Choroid plexus epithelial cell (primary cell): ENCODE data around the gene EXTL1.
A peak's percentile ranks its signal among the peaks of the same experiment; 100 is the strongest.

Experiments used
- DNase-seq: peaks from one replicate; pipeline ENCODE4 v3.0.0-alpha.2; 2010; ENCODE audit warnings: low read depth
- H3K4me3 ChIP-seq: 2 replicates; pipeline ENCODE4 v1.5.1; 2011; ENCODE audit warnings: low read depth, mild to moderate bottlenecking, control low read depth, low read length, moderate library complexity
- TF ChIP-seq, protein P1 (sequence below): conservative IDR thresholded peaks from 2 replicates; pipeline ENCODE4 v1.5.1; 2011; ENCODE audit warnings: low read depth, mild to moderate bottlenecking, control low read depth, inconsistent platforms, low read length, moderate library complexity

EXTL1 gene

DNA sequence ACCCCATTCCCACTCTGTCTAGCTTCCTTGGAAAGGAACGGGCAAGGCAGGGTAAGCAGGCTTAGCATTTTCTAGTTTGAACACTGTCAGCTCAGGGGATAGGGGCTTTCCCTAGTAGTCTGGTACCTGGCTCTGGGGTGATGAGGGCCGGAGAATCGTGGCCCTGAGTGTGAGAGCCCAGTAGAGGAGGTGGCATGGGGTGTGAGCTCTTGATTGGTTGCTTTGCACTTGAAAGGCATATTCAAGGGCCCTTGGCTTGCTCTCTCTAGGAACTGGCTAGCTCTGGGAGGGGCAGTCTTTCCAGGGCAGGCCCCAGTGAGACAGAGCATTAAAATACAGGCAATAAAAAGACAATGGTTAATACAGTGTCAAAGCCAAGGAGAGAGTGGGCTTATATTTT, 10.8 kb upstream of the EXTL1 start:
- DNase-seq: no peak
- TF ChIP-seq, protein P1, sequence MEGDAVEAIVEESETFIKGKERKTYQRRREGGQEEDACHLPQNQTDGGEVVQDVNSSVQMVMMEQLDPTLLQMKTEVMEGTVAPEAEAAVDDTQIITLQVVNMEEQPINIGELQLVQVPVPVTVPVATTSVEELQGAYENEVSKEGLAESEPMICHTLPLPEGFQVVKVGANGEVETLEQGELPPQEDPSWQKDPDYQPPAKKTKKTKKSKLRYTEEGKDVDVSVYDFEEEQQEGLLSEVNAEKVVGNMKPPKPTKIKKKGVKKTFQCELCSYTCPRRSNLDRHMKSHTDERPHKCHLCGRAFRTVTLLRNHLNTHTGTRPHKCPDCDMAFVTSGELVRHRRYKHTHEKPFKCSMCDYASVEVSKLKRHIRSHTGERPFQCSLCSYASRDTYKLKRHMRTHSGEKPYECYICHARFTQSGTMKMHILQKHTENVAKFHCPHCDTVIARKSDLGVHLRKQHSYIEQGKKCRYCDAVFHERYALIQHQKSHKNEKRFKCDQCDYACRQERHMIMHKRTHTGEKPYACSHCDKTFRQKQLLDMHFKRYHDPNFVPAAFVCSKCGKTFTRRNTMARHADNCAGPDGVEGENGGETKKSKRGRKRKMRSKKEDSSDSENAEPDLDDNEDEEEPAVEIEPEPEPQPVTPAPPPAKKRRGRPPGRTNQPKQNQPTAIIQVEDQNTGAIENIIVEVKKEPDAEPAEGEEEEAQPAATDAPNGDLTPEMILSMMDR: no peak
- no peak overlapping the region for H3K4me3 ChIP-seq

DNA sequence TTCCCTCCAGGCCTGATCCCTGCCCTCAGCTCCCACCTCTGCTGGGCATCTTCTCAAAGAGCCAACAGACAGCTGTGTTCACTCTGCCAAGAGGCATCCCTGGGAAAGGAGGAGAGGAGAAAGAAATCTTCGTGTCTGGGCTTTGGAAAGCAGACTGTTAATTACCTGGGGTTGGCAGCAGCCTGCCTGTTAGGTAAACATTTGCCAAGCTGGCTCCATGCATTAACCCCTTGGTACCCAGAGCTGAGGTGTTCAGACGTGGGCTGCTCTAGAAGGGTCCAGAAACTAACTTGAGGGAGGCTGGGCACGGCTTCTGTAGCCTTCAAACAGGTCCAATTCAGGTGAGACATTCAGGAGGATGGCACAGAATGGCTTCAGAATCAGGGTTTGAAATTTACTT, 8.7 kb upstream of the EXTL1 start:
- DNase-seq: no peak
- H3K4me3 ChIP-seq: no peak overlapping the region
- TF ChIP-seq, protein P1: no peak

DNA sequence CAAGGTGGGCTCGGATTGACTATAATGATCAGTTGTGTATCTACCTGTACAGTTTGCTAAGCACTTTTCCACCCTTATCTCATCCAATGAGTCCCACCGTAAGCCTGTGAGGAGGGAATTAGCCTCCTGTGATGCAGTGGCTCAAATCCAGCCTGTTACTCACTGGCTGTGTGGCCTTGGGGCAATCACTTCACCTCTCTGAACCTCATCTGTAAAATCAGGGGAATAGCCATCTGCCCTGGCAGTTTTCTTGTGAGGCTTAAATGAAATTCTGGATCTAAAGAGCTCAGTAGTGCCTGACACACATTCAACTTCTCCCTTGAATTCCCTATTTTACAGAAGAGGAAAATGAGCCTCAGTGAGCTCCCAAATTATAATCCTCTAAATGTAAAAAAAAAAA, 7.4 kb upstream of the EXTL1 start:
- no peak for DNase-seq
- H3K4me3 ChIP-seq: no peak overlapping the region
- TF ChIP-seq, protein P1: no peak

DNA sequence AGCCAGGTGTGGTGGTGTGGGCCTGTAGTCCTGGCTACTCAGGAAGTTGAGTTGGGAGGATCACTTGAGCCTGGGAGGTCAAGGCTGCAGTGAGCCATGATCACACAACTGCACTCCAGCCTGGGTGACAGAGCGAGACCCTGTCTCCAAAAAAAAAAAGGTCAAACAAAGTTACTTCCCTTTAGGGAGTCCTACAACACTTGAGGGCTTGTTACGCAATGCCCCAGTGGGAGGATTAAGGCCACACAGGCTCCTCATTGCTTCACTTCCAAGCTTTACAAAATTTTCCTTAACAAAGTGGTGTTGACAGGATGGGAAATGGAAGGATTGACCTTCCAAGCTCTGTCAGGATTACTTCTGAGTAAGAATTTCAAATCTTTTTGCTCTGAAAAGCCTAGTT, 6.2 kb upstream of the EXTL1 start:
- no peak overlapping the region for H3K4me3 ChIP-seq
- TF ChIP-seq, protein P1: no peak
- peak; percentile 61 for DNase-seq

DNA sequence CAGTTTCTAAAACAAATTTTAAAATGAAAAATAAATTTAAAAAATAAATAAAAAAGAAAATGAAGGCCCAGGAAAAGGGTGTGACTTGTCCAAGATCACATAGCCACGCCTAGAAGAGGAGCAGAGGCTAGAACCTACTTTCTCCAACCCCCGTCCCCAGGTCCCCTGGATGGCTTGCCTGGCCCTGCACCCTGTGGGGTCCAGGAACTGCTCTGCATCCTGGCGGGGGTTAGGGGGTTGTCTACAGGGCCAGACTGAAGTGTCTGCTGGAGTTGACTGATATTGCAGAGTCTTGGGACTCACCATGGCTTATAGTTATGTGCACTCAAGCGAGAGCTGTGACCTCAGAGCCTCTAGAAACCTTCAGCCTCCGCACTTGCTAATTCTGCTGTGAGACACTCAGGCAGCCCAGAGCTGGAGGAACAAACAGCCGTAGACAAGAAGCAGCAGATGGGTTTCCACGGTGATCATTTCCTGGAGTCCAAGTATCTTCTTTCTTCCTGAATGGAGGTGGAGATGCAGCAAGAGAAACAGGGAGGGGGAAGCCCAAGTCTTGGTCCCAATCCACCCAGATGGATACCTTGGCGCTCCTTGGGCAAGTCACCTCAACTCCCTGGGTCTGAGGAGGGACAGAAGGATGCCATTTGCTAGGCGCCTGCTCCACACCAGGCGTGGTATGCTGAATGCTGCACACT, 5.2 kb upstream of the EXTL1 start:
- TF ChIP-seq, protein P1: no peak
- H3K4me3 ChIP-seq: no peak overlapping the region
- no peak for DNase-seq

DNA sequence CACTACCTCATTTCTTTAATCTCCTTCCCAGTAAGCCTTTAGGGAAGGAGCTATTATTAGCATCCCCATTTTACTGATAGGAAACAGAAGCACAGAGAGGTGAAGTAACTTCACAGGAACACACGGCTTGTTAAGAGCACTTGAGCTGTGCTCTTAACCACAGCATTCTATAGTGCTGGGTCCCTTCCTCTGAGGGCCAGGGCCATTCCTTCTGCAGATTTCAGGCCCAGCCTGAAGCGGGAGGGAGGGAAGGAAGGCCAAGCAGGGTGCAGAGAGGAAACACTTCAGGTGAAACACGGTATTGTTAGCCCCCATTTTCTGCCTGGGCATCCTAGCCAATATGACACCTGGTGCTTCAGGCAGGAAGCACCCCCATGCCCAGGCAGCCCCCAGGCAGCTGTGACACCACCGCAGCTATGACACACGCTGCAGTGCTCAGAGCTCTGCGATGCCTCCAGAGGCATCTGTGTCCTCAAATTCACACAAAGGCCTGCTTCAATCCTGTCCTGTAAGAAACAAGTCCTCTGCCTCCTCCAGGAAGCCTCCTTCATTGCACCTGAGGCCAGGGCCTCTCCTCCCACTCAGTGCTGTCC, 4.5 kb upstream of the EXTL1 start:
- TF ChIP-seq, protein P1: no peak
- no peak for DNase-seq
- H3K4me3 ChIP-seq: no peak overlapping the region

DNA sequence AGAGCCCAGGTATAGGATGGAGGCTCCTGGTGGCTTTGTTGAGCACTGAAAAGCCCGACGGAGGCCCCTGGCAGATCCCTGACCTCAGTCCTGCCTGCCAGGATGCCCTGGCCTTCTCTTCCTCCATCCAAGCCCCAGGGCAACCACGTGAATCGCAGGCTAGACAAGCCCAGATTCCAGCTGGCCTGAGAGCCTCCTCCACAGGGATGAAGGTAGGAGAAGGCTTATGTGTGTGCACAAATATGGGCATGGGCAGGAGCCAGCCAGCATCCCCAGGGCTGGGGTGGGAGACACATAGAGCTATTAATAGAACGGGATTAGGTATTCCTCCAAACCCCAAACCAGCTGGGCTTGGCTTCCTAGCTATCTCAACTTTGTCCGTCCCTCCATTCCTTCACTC, 4.0 kb upstream of the EXTL1 start:
- no peak overlapping the region for H3K4me3 ChIP-seq
- TF ChIP-seq, protein P1: no peak
- DNase-seq: no peak
